K562 (cell line): Measurements from ENCODE around the gene PIP4K2C.

Experiments used
- CTCF ChIP-seq, 3 experiments: IDR thresholded peaks in 2 of 3; conservative IDR thresholded peaks in 1 of 3; 2 replicates each; pipeline ENCODE4 v1.5.1; 2011 to 2012; ENCODE audit warnings: low read length in 3 of 3, mild to moderate bottlenecking in 3 of 3, control low read depth in 2 of 3, improper control_type of control experiment in 1 of 3, inconsistent platforms in 1 of 3, low read depth in 1 of 3, mixed read lengths in 1 of 3, moderate library complexity in 1 of 3; ENCODE audit not compliant: insufficient read depth in 2 of 3
- KLF10 ChIP-seq: fragments of 250-450 bp; sonication (Bioruptor Pico); IDR thresholded peaks from 2 replicates; pipeline ENCODE4 v1.6.1; 2021; ENCODE audit warnings: matching md5 sums
- REST ChIP-seq, 2 experiments: fragments of 450-650 bp; formaldehyde crosslinking in 1 of 2; IDR thresholded peaks; 2 replicates each; pipeline versions ENCODE4 v1.4.0 to v1.6.1; 2014 to 2020; ENCODE audit warnings: mild to moderate bottlenecking in 2 of 2, borderline replicate concordance in 1 of 2, low read depth in 1 of 2
- USF2 ChIP-seq: sonication (generic); formaldehyde crosslinking; IDR thresholded peaks from 2 replicates; pipeline ENCODE4 v1.5.0; 2020; ENCODE audit warnings: missing genetic modification reagents
- ZNF174 ChIP-seq: fragments of 250-450 bp; sonication (Bioruptor Pico); IDR thresholded peaks from 2 replicates; pipeline ENCODE4 v1.4.0; 2020; ENCODE audit warnings: mild to moderate bottlenecking
- TF ChIP-seq, protein P1 (sequence below), 2 experiments: fragments of 450-650 bp in 1 of 2; sonication (generic) in 1 of 2; formaldehyde crosslinking in 1 of 2; IDR thresholded peaks in 1 of 2; conservative IDR thresholded peaks in 1 of 2; 2 replicates each; pipeline versions ENCODE4 v1.6.1 to v1.8.1; 2016 to 2023; ENCODE audit warnings: mild to moderate bottlenecking in 2 of 2, moderate library complexity in 2 of 2, inconsistent platforms in 1 of 2, missing genetic modification reagents in 1 of 2

DNA sequence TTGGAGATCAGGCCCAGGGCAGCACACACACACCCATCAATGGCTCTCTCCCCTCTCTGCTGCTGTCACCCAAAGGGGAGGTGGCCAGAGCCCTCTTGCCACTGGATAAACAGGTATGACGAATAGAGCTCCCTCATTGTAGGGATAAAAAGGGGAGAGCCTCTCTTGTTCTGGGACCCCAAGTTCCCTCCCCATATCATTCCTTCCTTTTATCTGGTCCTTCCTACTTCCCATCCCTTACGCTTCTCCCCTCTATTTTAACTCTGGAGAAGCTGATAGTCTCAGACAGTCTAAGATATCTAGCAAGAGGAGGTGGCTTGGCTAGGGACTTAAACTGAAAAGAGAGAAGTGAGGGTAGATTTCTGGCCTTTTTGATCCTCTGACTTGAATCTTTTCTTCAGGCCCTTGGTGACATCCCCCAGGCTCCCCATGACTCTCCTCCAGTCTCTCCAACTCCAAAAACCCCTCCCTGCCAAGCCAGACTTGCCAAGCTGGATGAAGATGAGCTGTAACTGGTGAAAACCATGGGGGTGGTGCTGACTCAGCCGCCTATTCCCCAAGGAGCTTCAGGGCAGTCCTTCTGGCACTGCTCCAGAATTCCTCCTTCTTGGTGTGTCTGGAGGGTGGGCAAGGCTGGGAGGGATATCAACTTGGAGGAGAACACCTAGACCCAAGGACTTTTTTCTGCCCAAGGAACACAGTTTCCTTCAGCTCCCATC, 25.6 kb downstream of the PIP4K2C start:
- no peak for TF ChIP-seq REST (IDR thresholded peaks at IDR 0.05; ENCODE audit: borderline replicate concordance)
- no peak for TF ChIP-seq REST (CRISPR knock-in tag; IDR thresholded peaks at IDR 0.05; ENCODE audit: low read depth)
- TF ChIP-seq USF2 = no peak
- TF ChIP-seq KLF10 (CRISPR knock-in tag) = no peak
- no peak for TF ChIP-seq ZNF174 (CRISPR knock-in tag)
- TF ChIP-seq CTCF (IDR thresholded peaks at IDR 0.05 in 2 of 3, conservative IDR thresholded peaks at IDR 0.05 in 1 of 3; ENCODE audit: insufficient read depth in 2 of 3, low read depth in 1 of 3, low read length in 3 of 3) = no peak
- TF ChIP-seq, protein P1, sequence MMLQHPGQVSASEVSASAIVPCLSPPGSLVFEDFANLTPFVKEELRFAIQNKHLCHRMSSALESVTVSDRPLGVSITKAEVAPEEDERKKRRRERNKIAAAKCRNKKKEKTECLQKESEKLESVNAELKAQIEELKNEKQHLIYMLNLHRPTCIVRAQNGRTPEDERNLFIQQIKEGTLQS (IDR thresholded peaks at IDR 0.05) = no peak
- TF ChIP-seq, protein P1 (CRISPR knock-in tag; conservative IDR thresholded peaks at IDR 0.05) = no peak
